OCI-LY7 (cell line): ENCODE data around the gene SLC9A9. TPM values are rescaled to one million over a fixed set of nuclear protein-coding genes. Genes with fewer than 3 reads are reported as not detected.

Experiments used
- BruUV-seq: library from RNA; stranded (reverse); fragments of 400-500 nt; replicated peaks from 2 replicates; lab custom pipeline; 2021; lab: Mats Ljungman, UMichigan
- CTCF ChIA-PET: fragments of 300-600 bp; sonication (Branson Sonifier 250); formaldehyde crosslinking; loops from one replicate; lab custom pipeline; 2022; ENCODE audit warnings: antibody characterized with exemption; ENCODE audit not compliant: unreplicated experiment; lab: Charles Lee
- POLR2A ChIA-PET: fragments of 300-600 bp; sonication (Branson Sonifier 250); formaldehyde crosslinking; loops from one replicate; lab custom pipeline; 2022; ENCODE audit warnings: antibody characterized with exemption; lab: Charles Lee
- DNase-seq: peaks from one replicate; pipeline ENCODE4 v3.0.0-alpha.2; 2015; ENCODE audit warnings: low spot score
- H2AFZ ChIP-seq: fragments of 200-600 bp; sonication (generic), shearing (Covaris generic); 2 replicates; pipeline ENCODE4 v1.6.1; 2014; ENCODE audit warnings: mild to moderate bottlenecking, antibody characterized with exemption, low read length, moderate library complexity
- H3K27ac ChIP-seq: fragments of 200-600 bp; sonication (generic); 2 replicates; pipeline ENCODE4 v1.5.1; 2014; ENCODE audit warnings: mixed run types, low read depth, mild to moderate bottlenecking, moderate library complexity, low read length, inconsistent platforms; ENCODE audit not compliant: poor library complexity, severe bottlenecking
- H3K36me3 ChIP-seq: fragments of 200-600 bp; sonication (generic); 2 replicates; pipeline ENCODE4 v1.6.1; 2014; ENCODE audit warnings: mild to moderate bottlenecking, antibody characterized with exemption, low read length, moderate library complexity, mixed read lengths; ENCODE audit not compliant: insufficient read depth
- H3K4me1 ChIP-seq: fragments of 200-600 bp; sonication (generic); 2 replicates; pipeline ENCODE4 v1.5.1; 2014; ENCODE audit warnings: mild to moderate bottlenecking, low read length; ENCODE audit not compliant: insufficient read depth, poor library complexity, severe bottlenecking
- H3K4me2 ChIP-seq: fragments of 200-600 bp; sonication (generic); 2 replicates; pipeline ENCODE4 v1.6.1; 2014; ENCODE audit warnings: mild to moderate bottlenecking, low read length
- H3K4me3 ChIP-seq: fragments of 200-600 bp; sonication (generic); 2 replicates; pipeline ENCODE4 v1.5.1; 2014; ENCODE audit warnings: mild to moderate bottlenecking, low read depth, low read length; ENCODE audit not compliant: poor library complexity, severe bottlenecking
- H3K79me2 ChIP-seq: fragments of 200-600 bp; sonication (generic); 2 replicates; pipeline ENCODE4 v1.6.1; 2016; ENCODE audit warnings: low read depth, mild to moderate bottlenecking, low read length, moderate library complexity, mixed read lengths; ENCODE audit not compliant: insufficient read depth
- H3K9me2 ChIP-seq: fragments of 200-600 bp; sonication (generic); 2 replicates; pipeline ENCODE4 v1.6.1; 2016; ENCODE audit warnings: mild to moderate bottlenecking, low read length, mixed read lengths; ENCODE audit not compliant: insufficient read depth
- H3K9me3 ChIP-seq: fragments of 200-600 bp; sonication (generic); 2 replicates; pipeline ENCODE4 v1.6.1; 2014; ENCODE audit warnings: mild to moderate bottlenecking, mixed run types, low read length, mixed read lengths
- H4K20me1 ChIP-seq: fragments of 200-600 bp; sonication (generic); 2 replicates; pipeline ENCODE4 v1.6.1; 2014; ENCODE audit warnings: mild to moderate bottlenecking, antibody characterized with exemption, low read length, moderate library complexity, mixed read lengths; ENCODE audit not compliant: insufficient read depth
- EZH2phosphoT487 ChIP-seq: fragments of 200-600 bp; sonication (generic); IDR thresholded peaks from 2 replicates; pipeline ENCODE4 v1.6.1; 2018; ENCODE audit warnings: low read depth, borderline replicate concordance, mild to moderate bottlenecking, mixed run types, antibody characterized with exemption, low read length, moderate library complexity, mixed read lengths
- intact Hi-C: fragments of 100-400 bp; cut with micrococcal nuclease; formaldehyde crosslinking; loops from one replicate; pipeline ENCODE4 v1.10.0; 2022; ENCODE audit not compliant: unreplicated experiment
- total RNA-seq, 2 experiments: library from RNA; depleted of rRNA in 1 of 2; stranded (reverse); fragments of >200 nt in 1 of 2; shearing (Covaris generic) in 1 of 2; gene quantifications; 2 replicates each; pipeline ENCODE4 v1.2.3, GENCODE V29; 2014 to 2022
- TF ChIP-seq, protein P1 (sequence below): fragments of 200-600 bp; sonication (generic); conservative IDR thresholded peaks from 2 replicates; pipeline ENCODE4 v1.5.1; 2014; ENCODE audit warnings: mild to moderate bottlenecking, antibody characterized with exemption, low read length, moderate library complexity, mixed read lengths

The SLC9A9 gene
- total RNA-seq, 2 experiments from 2014 or later = 9.3 to 14.8 TPM

DNA sequence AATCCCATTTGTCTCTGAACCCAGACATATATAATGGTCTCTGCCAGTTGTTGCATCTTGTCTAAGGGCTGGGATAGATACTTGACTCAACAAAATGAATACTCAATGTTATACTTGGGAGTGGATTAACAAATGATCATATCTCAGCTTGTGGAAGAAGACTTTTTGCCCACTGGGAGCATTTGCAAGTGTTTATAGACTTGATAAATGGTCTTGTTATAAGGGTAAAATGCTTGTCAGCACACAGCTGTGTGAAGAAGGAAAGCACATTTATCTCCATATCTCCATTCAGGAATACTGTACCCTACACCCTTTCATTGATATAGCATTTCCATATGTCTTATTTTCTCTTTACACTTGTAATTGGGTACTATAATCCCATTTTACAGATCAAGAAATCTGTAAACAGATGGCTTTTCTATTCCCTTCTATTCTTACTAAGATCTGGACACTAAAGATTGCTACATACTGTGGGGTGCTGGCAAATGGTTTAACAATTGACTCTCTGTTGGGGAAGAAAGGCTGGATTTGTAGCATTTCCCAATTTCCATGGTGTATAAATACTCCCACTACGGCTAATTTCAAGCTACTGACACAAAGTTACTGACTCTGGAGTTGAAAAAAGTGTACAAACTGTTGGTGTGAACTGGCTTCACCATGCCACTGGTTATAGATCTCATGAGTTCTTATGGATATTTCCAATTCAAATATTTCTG, 574.1 kb downstream of the SLC9A9 start:
- ChIA-PET CTCF (no interaction called here), POLR2A (interaction anchor here (1.0 to 2.6 kb wide), 2 partner anchors 14 to 15 kb away, joined by 3 to 10 read pairs; no protein-coding TSS in a partner anchor)

GRCh38 chr3:143271136-143271535, 577.1 kb downstream of the SLC9A9 start:
- POLR2A ChIA-PET = interaction anchor here (0.6 to 1.9 kb wide), 3 partner anchors 7 to 112 kb away, joined by 4 to 5 read pairs (median 5); no protein-coding TSS in a partner anchor
- no peaks in the 10 kb centered on the region for H3K79me2 ChIP-seq
- intact Hi-C loops = no loop called here
- H2AFZ ChIP-seq = no peak overlapping the region
- no peak overlapping the region for H3K4me3 ChIP-seq
- H3K4me1 ChIP-seq = peaks cover 4% of the 10 kb centered on the region
- H3K36me3 ChIP-seq = no peaks in the 10 kb centered on the region
- no peak for DNase-seq
- H3K4me2 ChIP-seq = no peak overlapping the region
- H3K9me3 ChIP-seq = no peaks in the 10 kb centered on the region
- BruUV-seq = no TSS peak
- H4K20me1 ChIP-seq = no peaks in the 10 kb centered on the region
- H3K27ac ChIP-seq = no peak overlapping the region
- CTCF ChIA-PET = no interaction called here
- H3K9me2 ChIP-seq = no peaks in the 10 kb centered on the region
- TF ChIP-seq EZH2phosphoT487 = no peak
- TF ChIP-seq, protein P1, sequence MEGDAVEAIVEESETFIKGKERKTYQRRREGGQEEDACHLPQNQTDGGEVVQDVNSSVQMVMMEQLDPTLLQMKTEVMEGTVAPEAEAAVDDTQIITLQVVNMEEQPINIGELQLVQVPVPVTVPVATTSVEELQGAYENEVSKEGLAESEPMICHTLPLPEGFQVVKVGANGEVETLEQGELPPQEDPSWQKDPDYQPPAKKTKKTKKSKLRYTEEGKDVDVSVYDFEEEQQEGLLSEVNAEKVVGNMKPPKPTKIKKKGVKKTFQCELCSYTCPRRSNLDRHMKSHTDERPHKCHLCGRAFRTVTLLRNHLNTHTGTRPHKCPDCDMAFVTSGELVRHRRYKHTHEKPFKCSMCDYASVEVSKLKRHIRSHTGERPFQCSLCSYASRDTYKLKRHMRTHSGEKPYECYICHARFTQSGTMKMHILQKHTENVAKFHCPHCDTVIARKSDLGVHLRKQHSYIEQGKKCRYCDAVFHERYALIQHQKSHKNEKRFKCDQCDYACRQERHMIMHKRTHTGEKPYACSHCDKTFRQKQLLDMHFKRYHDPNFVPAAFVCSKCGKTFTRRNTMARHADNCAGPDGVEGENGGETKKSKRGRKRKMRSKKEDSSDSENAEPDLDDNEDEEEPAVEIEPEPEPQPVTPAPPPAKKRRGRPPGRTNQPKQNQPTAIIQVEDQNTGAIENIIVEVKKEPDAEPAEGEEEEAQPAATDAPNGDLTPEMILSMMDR = no peak

More for the DNA sequence above, 574.1 kb downstream of the SLC9A9 start:
- intact Hi-C loops = no loop called here
- TF ChIP-seq, protein P1 = no peak
- TF ChIP-seq EZH2phosphoT487 = no peak
- Histone ChIP-seq H3K9me2 (no peaks in the 10 kb centered on the region), H3K9me3 (no peaks in the 10 kb centered on the region), H3K4me1 (no peaks in the 10 kb centered on the region), H4K20me1 (no peaks in the 10 kb centered on the region), H3K36me3 (no peaks in the 10 kb centered on the region), H3K4me3 (no peak overlapping the region), H3K27ac (no peak overlapping the region), H2AFZ (no peak overlapping the region), H3K4me2 (no peak overlapping the region), H3K79me2 (no peaks in the 10 kb centered on the region)
- no peak for DNase-seq
- BruUV-seq = no TSS peak

- H3K4me1 ChIP-seq = peaks cover 4% of the 10 kb centered on the region
- DNase-seq = no peak
- no peaks in the 10 kb centered on the region for H3K9me3 ChIP-seq
- POLR2A ChIA-PET = interaction anchor here (0.6 to 1.9 kb wide), 3 partner anchors 8 to 368 kb away, joined by 3 to 5 read pairs (median 3); no protein-coding TSS in a partner anchor
- H4K20me1 ChIP-seq = no peaks in the 10 kb centered on the region
- intact Hi-C loops = no loop called here
- H3K9me2 ChIP-seq = no peaks in the 10 kb centered on the region
- CTCF ChIA-PET = no interaction called here
- no peak overlapping the region for H3K27ac ChIP-seq
- H2AFZ ChIP-seq = no peak overlapping the region
- H3K79me2 ChIP-seq = no peaks in the 10 kb centered on the region
- no peak for TF ChIP-seq EZH2phosphoT487
- TF ChIP-seq, protein P1 = no peak
- BruUV-seq = no TSS peak
- no peak overlapping the region for H3K4me2 ChIP-seq
- H3K36me3 ChIP-seq = no peaks in the 10 kb centered on the region
- no peak overlapping the region for H3K4me3 ChIP-seq
Observed at GRCh38 chr3:143269741-143270140, 578.5 kb downstream of the SLC9A9 start.
